ENCODE measurements around the gene SDK2. TPM values are rescaled to one million over a fixed set of nuclear protein-coding genes. Genes with fewer than 3 reads are reported as not detected.

Gene SDK2
- total and polyA plus RNA-seq, 2 of the 8 experiments (the other 6 are each of a cell fraction or from before 2014, with no cell fraction given), result 3.9 to 4.1 TPM

DNA sequence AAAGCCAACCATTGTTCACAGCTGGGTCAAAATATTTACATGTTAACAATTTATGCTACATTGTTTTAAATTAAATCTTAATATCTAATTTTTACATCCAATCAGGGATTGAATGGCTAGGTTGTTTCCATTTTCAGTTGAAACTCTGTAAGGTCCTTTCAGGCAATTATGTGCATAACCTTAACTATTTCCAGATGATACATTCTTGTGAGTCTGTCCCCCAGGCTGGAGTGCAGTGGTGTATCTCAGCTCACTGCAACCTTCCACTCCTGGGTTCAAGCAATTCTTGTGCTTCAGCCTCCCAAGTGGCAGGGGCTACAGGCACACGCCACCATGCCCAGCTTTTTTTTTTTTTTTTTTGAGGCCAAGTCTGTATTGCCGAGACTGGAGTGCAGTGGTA lies 342.9 kb downstream of the SDK2 start:
- no peak overlapping the region for H4K5ac ChIP-seq (ENCODE audit: insufficient read length, low read depth, low read length)
- peaks cover 8 to 14% (median 12%) of the 10 kb centered on the region in 4 experiments for H3K4me1 ChIP-seq (replicated peaks in 1 of 4; ENCODE audit: control insufficient read depth in 3 of 4, insufficient read depth in 4 of 4, low read length in 3 of 4)
- no peak overlapping the region for H3K56ac ChIP-seq (replicated peaks; ENCODE audit: insufficient read length, low read depth, low read length)
- no peak for TF ChIP-seq KDM1A (IDR thresholded peaks at IDR 0.05; ENCODE audit: borderline replicate concordance, low read length)
- no peak for TF ChIP-seq CHD1 (IDR thresholded peaks at IDR 0.05; ENCODE audit: low read depth, low read length)
- no peak for TF ChIP-seq SP4 (IDR thresholded peaks at IDR 0.05; ENCODE audit: low read length)
- TF ChIP-seq RNF2 (IDR thresholded peaks at IDR 0.05; ENCODE audit: borderline replicate concordance, low read depth, low read length, missing control alignments, poor library complexity, severe bottlenecking), result no peak
- TF ChIP-seq SIRT6 (IDR thresholded peaks at IDR 0.05; ENCODE audit: low read length), result no peak
- no peak for TF ChIP-seq BRCA1 (IDR thresholded peaks at IDR 0.05; ENCODE audit: low read depth, low read length)
- TF ChIP-seq MAFK (IDR thresholded peaks at IDR 0.05; ENCODE audit: low read depth, low read length), result no peak
- no peak for TF ChIP-seq EP300 (IDR thresholded peaks at IDR 0.05; ENCODE audit: borderline replicate concordance in 1 of 2, low read depth in 2 of 2, low read length in 2 of 2)
- TF ChIP-seq RBBP5 (IDR thresholded peaks at IDR 0.05; ENCODE audit: borderline replicate concordance, low read depth, low read length), result no peak
- no peak overlapping the region for H2BK12ac ChIP-seq (ENCODE audit: low read depth, low read length)
- CTCF ChIA-PET (ENCODE audit: partially characterized antibody), result interaction anchor here (0.6 to 6.1 kb wide), 7 partner anchors 8 to 294 kb away, joined by 3 to 39 read pairs (median 3); partner anchors contain the start of genes CDC42EP4 and CPSF4L
- H4K20me1 ChIP-seq (replicated peaks in 1 of 2; ENCODE audit: control insufficient read depth in 1 of 2, insufficient read depth in 2 of 2, low read length in 2 of 2), result no peaks in the 10 kb centered on the region
- H3K9me3 ChIP-seq (ENCODE audit: insufficient read depth in 2 of 2, low read depth in 1 of 2, low read length in 1 of 2), result no peaks in the 10 kb centered on the region
- no peak overlapping the region for H2BK15ac ChIP-seq (ENCODE audit: low read length)
- no peak overlapping the region for H2AFZ ChIP-seq (ENCODE audit: low read length)
- H3K79me2 ChIP-seq (ENCODE audit: control insufficient read depth in 1 of 2, insufficient read depth in 2 of 2, low read length in 2 of 2), result peaks cover 0 to 19% of the 10 kb centered on the region in 2 experiments; a peak in 1 of 4 replicates
- H2BK20ac ChIP-seq (ENCODE audit: low read length), result no peak overlapping the region
- H3K27ac ChIP-seq (ENCODE audit: low read depth, low read length), result no peak overlapping the region
- no peaks in the 10 kb centered on the region for H3K27me3 ChIP-seq (replicated peaks in 1 of 4; ENCODE audit: control insufficient read depth in 3 of 4, extremely low read depth in 1 of 4, insufficient read depth in 3 of 4, low read length in 3 of 4)
- DNase-seq (ENCODE audit: low read depth in 1 of 2, low spot score in 2 of 2) (no peak), FAIRE-seq (no peak)
- H3K9ac ChIP-seq (replicated peaks in 1 of 4; ENCODE audit: extremely low read depth in 1 of 4, low read depth in 3 of 4, low read length in 3 of 4), result no peak overlapping the region
- POLR2A ChIA-PET (ENCODE audit: partially characterized antibody), result interaction anchor here (1.7 kb wide), 1 partner anchor 10 kb away, joined by 5 read pairs; no protein-coding TSS in a partner anchor
- H4K8ac ChIP-seq (ENCODE audit: extremely low read depth, insufficient read depth, low read length), result no peak overlapping the region
- H3K4me2 ChIP-seq (ENCODE audit: insufficient read depth in 1 of 2, low read depth in 2 of 2, low read length in 2 of 2), result no peak overlapping the region
- H3K23ac ChIP-seq (ENCODE audit: insufficient read length), result no peak overlapping the region
- H2BK5ac ChIP-seq (ENCODE audit: low read depth, low read length), result no peak overlapping the region
- no peak overlapping the region for H3K14ac ChIP-seq (ENCODE audit: insufficient read length)
- no peak overlapping the region for H3K4me3 ChIP-seq (ENCODE audit: extremely low read depth in 1 of 4, insufficient read depth in 2 of 4, low read depth in 3 of 4, low read length in 4 of 4)
- no peaks in the 10 kb centered on the region for H3K23me2 ChIP-seq (ENCODE audit: low read depth, low read length)
- no peaks in the 10 kb centered on the region; the same call in 1 of the 2 replicates for H3K79me1 ChIP-seq (ENCODE audit: low read depth, low read length)
- no peak overlapping the region for H3K4ac ChIP-seq (replicated peaks; ENCODE audit: insufficient read length, low read depth, low read length)
- no peak overlapping the region for H2AK5ac ChIP-seq (ENCODE audit: low read depth, low read length)
- H3K18ac ChIP-seq (ENCODE audit: extremely low read depth, low read length), result no peak overlapping the region
- H3K36me3 ChIP-seq (ENCODE audit: control insufficient read depth in 2 of 4, insufficient read depth in 4 of 4, low read length in 3 of 4), result no peaks in the 10 kb centered on the region
- H2BK120ac ChIP-seq (replicated peaks; ENCODE audit: low read depth, low read length), result no peak overlapping the region
- WGBS, 2 experiments (ENCODE audit: extremely low coverage in 1 of 2, insufficient coverage in 1 of 2, insufficient read length in 1 of 2, insufficient replicate concordance in 2 of 2, low coverage in 1 of 2, low lambda C conversion rate in 2 of 2, missing lambda C conversion rate in 1 of 2), result 82% methylated on average over 2 of the region's 2 CpGs; no CpG with 5 or more reads in 1 of the 2 experiments
- H4K91ac ChIP-seq (replicated peaks; ENCODE audit: insufficient read length, low read length), result no peak overlapping the region
